PC-9 (cell line): Measurements from ENCODE around the gene SYNE4. TPM values are rescaled to one million over a fixed set of nuclear protein-coding genes. Genes with fewer than 3 reads are reported as not detected.
A peak's percentile ranks its signal among the peaks of the same experiment; 100 is the strongest.

ENCODE experiments used
- BruUV-seq: library from RNA; stranded (reverse); fragments of 400-500 nt; replicated peaks from 2 replicates; lab custom pipeline; 2021; lab: Mats Ljungman, UMichigan
- CTCF ChIA-PET: fragments of 300-600 bp; sonication (Branson Sonifier 250); formaldehyde crosslinking; loops from one replicate; lab custom pipeline; 2022; ENCODE audit warnings: antibody characterized with exemption; lab: Charles Lee
- POLR2A ChIA-PET: fragments of 300-600 bp; sonication (Branson Sonifier 250); formaldehyde crosslinking; loops from one replicate; lab custom pipeline; 2022; ENCODE audit warnings: antibody characterized with exemption; ENCODE audit not compliant: unreplicated experiment; lab: Charles Lee
- DNase-seq, 2 experiments: peaks; one replicate each; pipeline versions ENCODE4 v3.0.0 to v3.0.0-alpha.2; 2015 to 2022; ENCODE audit warnings: mixed read lengths in 1 of 2
- H2AFZ ChIP-seq: fragments of 200-600 bp; sonication (generic); 2 replicates; pipeline ENCODE4 v1.8.1; 2017; ENCODE audit warnings: antibody characterized with exemption
- H3F3A ChIP-seq: fragments of 200-600 bp; sonication (generic); 2 replicates; pipeline ENCODE4 v1.8.1; 2017; ENCODE audit warnings: antibody characterized with exemption, mild to moderate bottlenecking, low read depth; ENCODE audit not compliant: insufficient read depth
- H3K27ac ChIP-seq: fragments of 200-600 bp; sonication (generic); 2 replicates; pipeline ENCODE4 v1.6.1; 2016; ENCODE audit warnings: mixed run types
- H3K27me3 ChIP-seq: fragments of 200-600 bp; sonication (generic); 2 replicates; pipeline ENCODE4 v1.6.1; 2016; ENCODE audit warnings: low read depth, mixed run types; ENCODE audit not compliant: insufficient read depth
- H3K36me3 ChIP-seq: fragments of 200-600 bp; sonication (generic); 2 replicates; pipeline ENCODE4 v1.6.1; 2016; ENCODE audit warnings: low read depth, mixed run types
- H3K4me1 ChIP-seq: fragments of 200-600 bp; sonication (generic); replicated peaks from 2 replicates; pipeline ENCODE4 v1.6.1; 2016; ENCODE audit warnings: mixed run types; ENCODE audit not compliant: insufficient read depth
- H3K4me2 ChIP-seq: fragments of 200-600 bp; sonication (generic); 2 replicates; pipeline ENCODE4 v1.6.1; 2017; ENCODE audit warnings: mixed run types
- H3K4me3 ChIP-seq: fragments of 200-600 bp; sonication (generic); 2 replicates; pipeline ENCODE4 v1.6.1; 2016; ENCODE audit warnings: mixed run types
- H3K79me2 ChIP-seq: fragments of 200-600 bp; sonication (generic); 2 replicates; pipeline ENCODE4 v1.6.1; 2017; ENCODE audit warnings: low read depth, mixed run types
- H3K9me2 ChIP-seq: fragments of 200-600 bp; sonication (generic); 2 replicates; pipeline ENCODE4 v1.8.1; 2017; ENCODE audit warnings: mild to moderate bottlenecking; ENCODE audit not compliant: insufficient read depth
- H3K9me3 ChIP-seq: fragments of 200-600 bp; sonication (generic); 2 replicates; pipeline ENCODE4 v1.8.1; 2016; ENCODE audit warnings: low read depth; ENCODE audit not compliant: insufficient read depth
- H4K20me1 ChIP-seq: fragments of 200-600 bp; sonication (generic); 2 replicates; pipeline ENCODE4 v1.8.1; 2017; ENCODE audit not compliant: insufficient read depth
- EZH2 ChIP-seq: fragments of 200-600 bp; sonication (generic); IDR thresholded peaks from 2 replicates; pipeline ENCODE4 v1.8.0; 2017; ENCODE audit warnings: antibody characterized with exemption, low read depth
- intact Hi-C: fragments of 100-400 bp; cut with micrococcal nuclease; formaldehyde crosslinking; loops from one replicate; pipeline ENCODE4 v1.10.0; 2022; ENCODE audit not compliant: unreplicated experiment
- total RNA-seq: library from RNA; stranded (reverse); gene quantifications from 2 replicates; pipeline ENCODE4 v1.2.3, GENCODE V29; 2021
- TF ChIP-seq, protein P1 (sequence below): fragments of 200-600 bp; sonication (generic); conservative IDR thresholded peaks from 2 replicates; pipeline ENCODE4 v1.6.1; 2017; ENCODE audit warnings: mixed run types, antibody characterized with exemption, mild to moderate bottlenecking, moderate library complexity

The SYNE4 gene
- total RNA-seq, 1 experiment from 2014 or later, result 39.5 TPM

DNA sequence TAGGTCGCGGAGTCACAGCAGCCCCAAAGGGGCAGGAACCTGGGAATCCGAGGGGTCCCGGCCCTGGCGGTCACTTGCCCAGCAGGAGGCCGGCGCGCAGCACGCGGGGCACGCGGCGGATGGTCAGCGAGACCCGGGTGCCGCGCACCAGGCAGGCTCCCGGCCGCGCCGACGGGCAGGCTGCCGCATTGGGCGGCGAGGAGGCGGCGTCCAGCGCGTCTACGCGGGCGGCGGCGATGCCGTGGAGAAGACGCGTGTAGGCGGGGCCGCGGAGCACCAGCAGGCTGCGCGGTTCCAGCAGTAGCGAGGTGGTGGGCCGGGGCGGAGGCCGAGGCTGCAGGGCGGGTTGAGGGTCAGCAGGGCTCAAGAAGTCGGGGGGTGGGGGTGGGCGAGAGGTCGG, 607 bp upstream of the SYNE4 start:
- H3K79me2 ChIP-seq, result peaks cover 8% of the 10 kb centered on the region
- no peaks in the 10 kb centered on the region for H3K27me3 ChIP-seq
- BruUV-seq, result no TSS peak
- H2AFZ ChIP-seq, result peak overlapping the region; percentile 58
- TF ChIP-seq, protein P1, sequence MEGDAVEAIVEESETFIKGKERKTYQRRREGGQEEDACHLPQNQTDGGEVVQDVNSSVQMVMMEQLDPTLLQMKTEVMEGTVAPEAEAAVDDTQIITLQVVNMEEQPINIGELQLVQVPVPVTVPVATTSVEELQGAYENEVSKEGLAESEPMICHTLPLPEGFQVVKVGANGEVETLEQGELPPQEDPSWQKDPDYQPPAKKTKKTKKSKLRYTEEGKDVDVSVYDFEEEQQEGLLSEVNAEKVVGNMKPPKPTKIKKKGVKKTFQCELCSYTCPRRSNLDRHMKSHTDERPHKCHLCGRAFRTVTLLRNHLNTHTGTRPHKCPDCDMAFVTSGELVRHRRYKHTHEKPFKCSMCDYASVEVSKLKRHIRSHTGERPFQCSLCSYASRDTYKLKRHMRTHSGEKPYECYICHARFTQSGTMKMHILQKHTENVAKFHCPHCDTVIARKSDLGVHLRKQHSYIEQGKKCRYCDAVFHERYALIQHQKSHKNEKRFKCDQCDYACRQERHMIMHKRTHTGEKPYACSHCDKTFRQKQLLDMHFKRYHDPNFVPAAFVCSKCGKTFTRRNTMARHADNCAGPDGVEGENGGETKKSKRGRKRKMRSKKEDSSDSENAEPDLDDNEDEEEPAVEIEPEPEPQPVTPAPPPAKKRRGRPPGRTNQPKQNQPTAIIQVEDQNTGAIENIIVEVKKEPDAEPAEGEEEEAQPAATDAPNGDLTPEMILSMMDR, result no peak
- no peak for TF ChIP-seq EZH2
- intact Hi-C loops, result loop anchor here (2.0 kb wide), 1 partner anchor 46 kb away; the partner anchor contains the start of genes THAP8 and WDR62
- H3F3A ChIP-seq, result peaks cover 4% of the 10 kb centered on the region; the same call in 1 of the 2 replicates
- no peaks in the 10 kb centered on the region for H3K36me3 ChIP-seq
- H3K27ac ChIP-seq, result no peak overlapping the region
- ChIA-PET CTCF (interaction anchor here (1.1 kb wide), 1 partner anchor 33 kb away, joined by 5 read pairs; no protein-coding TSS in a partner anchor), POLR2A (interaction anchor here (0.6 to 1.2 kb wide), 3 partner anchors 13 to 261 kb away, joined by 3 to 7 read pairs (median 5); partner anchors contain the start of genes LIN37, THAP8 and WDR62)
- no peaks in the 10 kb centered on the region for H4K20me1 ChIP-seq
- no peaks in the 10 kb centered on the region for H3K4me1 ChIP-seq
- H3K9me3 ChIP-seq, result no peaks in the 10 kb centered on the region
- H3K4me3 ChIP-seq, result peak overlapping the region; percentile 59; the same call in 1 of the 2 replicates
- H3K9me2 ChIP-seq, result no peaks in the 10 kb centered on the region
- peak overlapping the region; percentile 72 for H3K4me2 ChIP-seq
- DNase-seq, result peak in 1 of 2 experiments; percentile 65

GRCh38 chr19:36006955-36007354, 1.7 kb downstream of the SYNE4 start:
- no peak overlapping the region for H3K27ac ChIP-seq
- H3K4me1 ChIP-seq, result no peaks in the 10 kb centered on the region
- DNase-seq, result no peak
- intact Hi-C loops, result no loop called here
- no peak overlapping the region for H2AFZ ChIP-seq
- peaks cover 4% of the 10 kb centered on the region; the same call in 1 of the 2 replicates for H3F3A ChIP-seq
- H3K79me2 ChIP-seq, result no peaks in the 10 kb centered on the region
- no TSS peak for BruUV-seq
- ChIA-PET POLR2A (interaction anchor here (0.6 kb wide), 1 partner anchor 102 kb away, joined by 9 read pairs; no protein-coding TSS in a partner anchor), CTCF (no interaction called here)
- H3K9me3 ChIP-seq, result no peaks in the 10 kb centered on the region
- no peaks in the 10 kb centered on the region for H3K36me3 ChIP-seq
- H3K4me2 ChIP-seq, result no peak overlapping the region
- H4K20me1 ChIP-seq, result no peaks in the 10 kb centered on the region
- H3K4me3 ChIP-seq, result no peak overlapping the region
- H3K27me3 ChIP-seq, result no peaks in the 10 kb centered on the region
- TF ChIP-seq, protein P1, result no peak
- TF ChIP-seq EZH2, result no peak
- no peaks in the 10 kb centered on the region for H3K9me2 ChIP-seq

GRCh38 chr19:36003284-36003683, 5.3 kb downstream of the SYNE4 start:
- POLR2A ChIA-PET, result interaction anchor here (0.7 kb wide), 1 partner anchor 343 kb away, joined by 15 read pairs; no protein-coding TSS in a partner anchor

More at GRCh38 chr19:36003284-36003683, 5.3 kb downstream of the SYNE4 start:
- H3K9me3 ChIP-seq, result no peaks in the 10 kb centered on the region
- TF ChIP-seq EZH2, result no peak
- TF ChIP-seq, protein P1, result no peak
- H3K36me3 ChIP-seq, result no peaks in the 10 kb centered on the region
- H4K20me1 ChIP-seq, result no peaks in the 10 kb centered on the region; the same call in 1 of the 2 replicates
- H3K4me1 ChIP-seq, result no peaks in the 10 kb centered on the region
- CTCF ChIA-PET, result no interaction called here
- H3K27me3 ChIP-seq, result no peaks in the 10 kb centered on the region
- no TSS peak for BruUV-seq
- no peak overlapping the region for H3K4me2 ChIP-seq
- no peak overlapping the region for H3K27ac ChIP-seq
- H3F3A ChIP-seq, result no peaks in the 10 kb centered on the region
- H3K4me3 ChIP-seq, result no peak overlapping the region
- H3K9me2 ChIP-seq, result no peaks in the 10 kb centered on the region
- no peaks in the 10 kb centered on the region; the same call in 1 of the 2 replicates for H3K79me2 ChIP-seq
- no peak for DNase-seq
- intact Hi-C loops, result no loop called here
- no peak overlapping the region for H2AFZ ChIP-seq
